GM12864 (cell line): ENCODE results near the gene FBXL13.
"Not testable (repeated sequence)": the region's sequence is repeated elsewhere in the genome, so short reads cannot be mapped to it uniquely, and the experiment has no call there.

Source experiments
- DNase-seq: peaks from one replicate; pipeline ENCODE4 v3.0.0-alpha.2; 2011; ENCODE audit warnings: low read depth
- H3K4me3 ChIP-seq: 2 replicates; pipeline ENCODE4 v1.5.1; 2011; ENCODE audit warnings: mild to moderate bottlenecking, low read depth, low read length, control low read depth
- TF ChIP-seq, protein P1 (sequence below): IDR thresholded peaks from 2 replicates; pipeline ENCODE4 v1.5.1; 2011; ENCODE audit warnings: low read depth, mild to moderate bottlenecking, moderate library complexity, low read length, control low read depth, inconsistent platforms; ENCODE audit errors: missing control alignments

Gene FBXL13

DNA sequence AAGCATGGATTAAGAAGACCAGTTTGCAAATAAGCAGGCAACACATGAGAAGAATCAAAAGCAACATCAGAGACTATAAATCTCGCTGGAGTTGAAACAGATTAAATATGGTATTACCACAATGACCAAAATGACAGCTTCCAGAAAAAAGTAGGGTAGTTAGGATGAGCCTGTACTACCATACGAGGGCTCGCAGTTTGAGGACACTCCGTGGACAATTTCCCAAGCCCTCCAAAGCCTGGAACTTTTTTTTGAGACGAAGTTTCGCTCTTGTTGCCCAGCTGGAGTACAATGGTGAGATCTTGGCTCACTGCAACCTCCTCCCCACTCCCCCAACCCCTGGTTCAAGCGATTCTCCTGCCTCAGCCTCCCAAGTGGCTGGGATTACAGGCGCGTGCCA is 160.8 kb downstream of the FBXL13 start:
- H3K4me3 ChIP-seq: no peak overlapping the region
- TF ChIP-seq, protein P1, sequence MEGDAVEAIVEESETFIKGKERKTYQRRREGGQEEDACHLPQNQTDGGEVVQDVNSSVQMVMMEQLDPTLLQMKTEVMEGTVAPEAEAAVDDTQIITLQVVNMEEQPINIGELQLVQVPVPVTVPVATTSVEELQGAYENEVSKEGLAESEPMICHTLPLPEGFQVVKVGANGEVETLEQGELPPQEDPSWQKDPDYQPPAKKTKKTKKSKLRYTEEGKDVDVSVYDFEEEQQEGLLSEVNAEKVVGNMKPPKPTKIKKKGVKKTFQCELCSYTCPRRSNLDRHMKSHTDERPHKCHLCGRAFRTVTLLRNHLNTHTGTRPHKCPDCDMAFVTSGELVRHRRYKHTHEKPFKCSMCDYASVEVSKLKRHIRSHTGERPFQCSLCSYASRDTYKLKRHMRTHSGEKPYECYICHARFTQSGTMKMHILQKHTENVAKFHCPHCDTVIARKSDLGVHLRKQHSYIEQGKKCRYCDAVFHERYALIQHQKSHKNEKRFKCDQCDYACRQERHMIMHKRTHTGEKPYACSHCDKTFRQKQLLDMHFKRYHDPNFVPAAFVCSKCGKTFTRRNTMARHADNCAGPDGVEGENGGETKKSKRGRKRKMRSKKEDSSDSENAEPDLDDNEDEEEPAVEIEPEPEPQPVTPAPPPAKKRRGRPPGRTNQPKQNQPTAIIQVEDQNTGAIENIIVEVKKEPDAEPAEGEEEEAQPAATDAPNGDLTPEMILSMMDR: no peak
- no peak for DNase-seq

DNA sequence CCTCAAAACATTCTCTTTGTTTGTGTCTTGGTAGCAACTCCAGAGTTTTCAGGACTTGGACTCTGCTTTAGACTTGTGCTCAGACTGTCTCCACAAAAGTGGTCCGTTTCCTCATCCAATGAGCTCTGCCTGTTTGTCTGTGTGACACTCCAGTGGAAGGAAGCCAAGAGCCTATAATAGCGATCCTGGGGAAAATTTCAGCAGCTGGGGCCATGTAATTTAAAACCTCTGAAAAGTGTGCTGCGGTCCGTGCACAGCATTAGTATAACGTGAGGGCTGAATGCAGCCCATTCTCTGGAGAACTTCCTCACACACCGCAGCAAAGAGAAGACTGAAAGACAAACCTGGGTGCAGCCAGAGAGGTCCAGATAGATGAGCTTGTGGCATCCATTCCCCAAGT is 161.9 kb downstream of the FBXL13 start, which contains the start of gene LRRC17:
Gene LRRC17 (plus strand): TSS at position 259 of the 400 bp plus-strand sequence. CDS start 20,914 bp downstream, outside the sequence.
- no peak within 1 kb of the TSS for H3K4me3 ChIP-seq
- no peak for DNase-seq
- TF ChIP-seq, protein P1: no peak

DNA sequence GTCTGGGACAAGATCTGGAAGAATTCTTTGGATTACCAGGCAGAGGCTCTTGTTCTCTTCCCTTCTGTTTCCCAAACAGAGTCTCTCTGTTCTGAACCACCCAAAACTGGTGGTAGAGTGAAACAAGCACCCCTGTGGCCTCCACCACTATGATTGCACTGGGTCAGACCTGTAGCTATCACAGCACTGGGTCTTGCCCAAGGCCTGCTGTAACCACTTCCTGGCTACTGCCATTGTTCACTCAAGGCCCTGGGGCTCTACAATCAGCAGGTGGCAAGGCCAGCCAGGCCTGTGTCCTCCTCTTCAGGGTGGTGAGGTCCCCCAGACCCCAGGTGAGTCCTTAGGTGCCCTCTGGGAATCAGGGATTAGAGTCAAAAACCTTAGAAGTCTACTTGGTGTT is 165.9 kb downstream of the FBXL13 start:
- H3K4me3 ChIP-seq: no peak overlapping the region
- TF ChIP-seq, protein P1: no peak
- no peak for DNase-seq

DNA sequence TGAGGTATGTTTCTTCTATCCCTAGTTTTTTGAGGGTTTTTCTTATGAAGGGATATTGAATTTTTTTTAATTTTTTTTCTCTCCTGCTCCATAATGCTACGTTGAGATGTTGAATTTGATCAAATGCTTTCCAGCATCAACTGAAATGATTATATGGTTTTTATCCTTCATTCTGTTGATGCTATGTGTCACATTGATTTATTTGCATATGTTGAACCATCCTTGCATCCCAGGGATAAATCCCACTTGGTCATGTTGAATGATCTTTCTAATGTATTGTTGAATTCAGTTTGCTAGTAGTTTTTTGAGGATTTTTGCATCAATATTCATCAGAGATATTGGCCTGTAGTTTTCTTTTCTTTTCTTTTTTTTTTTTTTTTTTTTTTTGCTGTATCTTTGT is 171.0 kb downstream of the FBXL13 start:
- not testable (repeated sequence) for DNase-seq, H3K4me3 ChIP-seq

DNA sequence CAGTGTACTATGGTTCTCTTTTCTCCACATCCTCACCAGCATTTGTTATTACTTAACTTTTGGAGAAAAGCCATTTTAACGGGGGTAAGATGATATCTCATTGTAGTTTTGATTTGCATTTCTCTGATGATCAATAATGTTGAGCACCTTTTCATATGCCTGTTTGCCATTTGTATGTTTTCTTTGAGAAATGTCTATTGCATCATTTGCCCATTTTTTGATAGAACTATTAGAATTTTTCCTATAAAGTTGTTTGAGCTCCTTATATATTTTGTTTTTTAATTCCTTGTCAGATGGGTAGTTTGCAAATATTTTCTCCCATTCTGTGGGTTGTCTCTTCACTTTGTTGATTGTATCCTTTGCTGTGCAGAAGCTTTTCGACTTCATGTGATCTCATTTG is 172.5 kb downstream of the FBXL13 start:
- not testable (repeated sequence) for H3K4me3 ChIP-seq, DNase-seq

DNA sequence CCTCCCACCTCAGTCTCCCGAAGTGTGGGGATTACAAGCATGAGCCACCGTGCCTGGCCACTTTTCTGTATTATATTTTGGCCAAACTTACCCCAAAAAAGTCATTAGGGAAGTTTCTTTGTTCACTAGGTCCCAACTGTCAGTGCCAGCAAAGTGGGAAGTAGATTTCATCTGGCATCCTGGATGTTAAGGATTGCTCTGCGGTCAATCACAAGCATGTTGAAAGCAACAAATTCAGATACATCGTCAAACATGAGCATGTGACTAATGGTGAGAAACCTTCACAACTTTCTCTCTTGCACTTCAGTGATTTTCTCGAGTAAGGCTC is 176.1 kb downstream of the FBXL13 start:
- TF ChIP-seq, protein P1: no peak
- no peak overlapping the region for H3K4me3 ChIP-seq
- no peak for DNase-seq

DNA sequence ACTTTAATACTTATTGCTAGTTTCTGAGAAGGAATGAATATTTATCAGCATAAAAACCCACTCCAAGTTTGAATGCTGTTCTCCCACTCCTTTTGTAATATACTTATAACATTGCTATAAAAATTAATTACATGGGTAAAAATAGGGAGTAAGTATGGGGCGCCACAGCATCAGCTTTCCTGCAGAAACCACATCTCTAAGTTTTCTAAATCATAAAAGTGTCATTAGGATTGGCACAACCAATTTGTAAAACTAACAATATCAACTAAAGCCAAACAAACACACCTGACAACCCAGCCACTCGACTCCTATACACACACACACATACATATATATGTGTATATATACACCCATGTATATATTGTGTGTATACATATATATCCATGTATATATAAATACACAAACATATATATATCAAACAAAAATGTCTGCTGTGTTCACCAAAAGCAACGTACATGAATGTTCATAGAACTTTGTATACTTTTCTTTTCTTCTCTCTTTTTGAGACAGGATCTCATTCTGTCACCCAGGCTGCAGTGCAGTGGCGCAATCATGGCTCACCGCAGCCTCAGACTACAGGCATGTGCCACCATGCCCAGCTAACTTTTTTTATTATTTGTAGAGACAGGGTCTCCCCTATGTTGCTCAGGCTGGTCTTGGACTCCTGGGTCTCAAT is 176.6 kb downstream of the FBXL13 start:
- TF ChIP-seq, protein P1: no peak
- no peak for DNase-seq
- H3K4me3 ChIP-seq: no peak overlapping the region

DNA sequence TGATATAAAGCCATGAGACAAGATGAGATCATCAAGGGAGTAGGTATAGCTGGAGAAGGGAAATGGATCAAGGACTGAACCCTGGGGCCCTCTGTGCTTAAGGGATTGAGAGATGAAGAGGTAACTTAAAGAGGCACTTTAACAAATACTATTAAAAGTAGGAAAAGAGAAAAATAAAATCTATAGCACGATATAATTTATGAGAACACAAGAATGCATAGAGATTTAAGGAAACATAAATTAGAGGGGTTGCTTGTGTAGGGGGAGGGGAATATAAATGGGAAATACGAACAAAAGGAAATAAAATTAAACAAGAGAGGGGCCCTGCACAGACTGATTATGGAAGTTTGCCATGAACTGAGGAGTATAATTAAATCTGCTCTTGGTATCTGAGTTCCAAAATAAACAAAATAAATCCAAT is 177.4 kb downstream of the FBXL13 start:
- H3K4me3 ChIP-seq: no peak overlapping the region
- no peak for DNase-seq
- TF ChIP-seq, protein P1: no peak
